Calu3 (cell line): Measurements from ENCODE around the gene DDAH1. TPM values are rescaled to one million over a fixed set of nuclear protein-coding genes. Genes with fewer than 3 reads are reported as not detected.

Experiments
- BruUV-seq: library from RNA; stranded (reverse); fragments of 400-500 nt; replicated peaks from 2 replicates; lab custom pipeline; 2021; lab: Mats Ljungman, UMichigan
- CTCF ChIA-PET: fragments of 300-600 bp; sonication (Branson Sonifier 250); formaldehyde crosslinking; loops from one replicate; lab custom pipeline; 2022; ENCODE audit warnings: antibody characterized with exemption; lab: Charles Lee
- DNase-seq: peaks from one replicate; pipeline ENCODE4 v3.0.0; 2022
- H3K27ac Mint-ChIP-seq: one replicate; pipeline ENCODE4 v1.8.0; 2022; ENCODE audit warnings: mixed read lengths; ENCODE audit not compliant: unreplicated experiment
- H3K27me3 Mint-ChIP-seq: one replicate; pipeline ENCODE4 v1.8.0; 2022; ENCODE audit warnings: mixed read lengths; ENCODE audit not compliant: unreplicated experiment
- H3K36me3 Mint-ChIP-seq: one replicate; pipeline ENCODE4 v1.8.0; 2022; ENCODE audit warnings: mild to moderate bottlenecking, moderate library complexity, mixed read lengths; ENCODE audit not compliant: insufficient read depth, unreplicated experiment
- H3K4me1 Mint-ChIP-seq: one replicate; pipeline ENCODE4 v1.8.0; 2022; ENCODE audit warnings: mild to moderate bottlenecking, low read depth, mixed read lengths; ENCODE audit not compliant: unreplicated experiment
- H3K4me3 Mint-ChIP-seq: one replicate; pipeline ENCODE4 v1.8.0; 2022; ENCODE audit warnings: mild to moderate bottlenecking, low read depth, moderate library complexity, mixed read lengths; ENCODE audit not compliant: unreplicated experiment
- H3K9me3 Mint-ChIP-seq: one replicate; pipeline ENCODE4 v1.8.0; 2022; ENCODE audit warnings: low read depth, mixed read lengths; ENCODE audit not compliant: unreplicated experiment
- CTCF ChIP-seq: fragments of 200-600 bp; IDR thresholded peaks from one replicate; pipeline ENCODE4 v1.8.0; 2022; ENCODE audit warnings: antibody characterized with exemption; ENCODE audit not compliant: unreplicated experiment
- intact Hi-C: fragments of 100-400 bp; cut with micrococcal nuclease; formaldehyde crosslinking; loops from one replicate; pipeline ENCODE4 v1.10.0; 2022; ENCODE audit not compliant: unreplicated experiment
- total RNA-seq: library from RNA; stranded (reverse); gene quantifications from 2 replicates; pipeline ENCODE4 v1.2.3, GENCODE V29; 2022

Gene DDAH1
- total RNA-seq, 1 experiment from 2014 or later: 84.1 TPM

- intact Hi-C loops: no loop called here
- no peaks in the 10 kb centered on the region for H3K9me3 Mint-ChIP-seq
- no peaks in the 10 kb centered on the region for H3K36me3 Mint-ChIP-seq
- TF ChIP-seq CTCF: no peak
- H3K27me3 Mint-ChIP-seq: no peaks in the 10 kb centered on the region
- DNase-seq: peak; percentile 24
- BruUV-seq: no TSS peak
- H3K27ac Mint-ChIP-seq: peak overlapping the region; percentile 83
- CTCF ChIA-PET: no interaction called here
- H3K4me3 Mint-ChIP-seq: no peak overlapping the region
- H3K4me1 Mint-ChIP-seq: peaks cover 25% of the 10 kb centered on the region
These were observed 29.9 kb upstream of the DDAH1 start for GRCh38 chr1:85494904-85495266.

GRCh38 chr1:85494074-85494903 lies 29.3 kb upstream of the DDAH1 start:
- Mint-ChIP-seq H3K36me3 (no peaks in the 10 kb centered on the region), H3K4me3 (no peak overlapping the region), H3K9me3 (no peaks in the 10 kb centered on the region), H3K4me1 (peaks cover 25% of the 10 kb centered on the region), H3K27ac (no peak overlapping the region), H3K27me3 (no peaks in the 10 kb centered on the region)
- DNase-seq: no peak
- intact Hi-C loops: no loop called here
- no TSS peak for BruUV-seq
- TF ChIP-seq CTCF: no peak
- CTCF ChIA-PET: no interaction called here

GRCh38 chr1:85490270-85490985 lies 25.5 kb upstream of the DDAH1 start:
- CTCF ChIA-PET: no interaction called here
- no peak for DNase-seq
- Mint-ChIP-seq H3K4me3 (no peak overlapping the region), H3K27me3 (no peaks in the 10 kb centered on the region), H3K4me1 (peaks cover 13% of the 10 kb centered on the region), H3K36me3 (no peaks in the 10 kb centered on the region), H3K27ac (no peak overlapping the region), H3K9me3 (no peaks in the 10 kb centered on the region)
- no peak for TF ChIP-seq CTCF
- BruUV-seq: no TSS peak
- intact Hi-C loops: no loop called here

- Mint-ChIP-seq H3K4me3 (no peak overlapping the region), H3K9me3 (no peaks in the 10 kb centered on the region), H3K27ac (no peak overlapping the region), H3K27me3 (no peaks in the 10 kb centered on the region), H3K4me1 (no peaks in the 10 kb centered on the region), H3K36me3 (no peaks in the 10 kb centered on the region)
- CTCF ChIA-PET: no interaction called here
- TF ChIP-seq CTCF: no peak
- no TSS peak for BruUV-seq
- intact Hi-C loops: loop anchor here (2.0 kb wide), 1 partner anchor 45 kb away; no protein-coding TSS in a partner anchor
- DNase-seq: no peak
These were observed 23.2 kb upstream of the DDAH1 start for GRCh38 chr1:85488126-85488525.
